OCI-M1 (cell line): ENCODE results near the gene ATP8A2.
A peak's percentile ranks its signal among the peaks of the same experiment; 100 is the strongest.
"Not testable (repeated sequence)": the region's sequence is repeated elsewhere in the genome, so short reads cannot be mapped to it uniquely, and the experiment has no call there.

Source experiments
- DNase-seq: peaks from one replicate; lab custom pipeline; 2025; lab: John Stamatoyannopoulos, UW

ATP8A2 gene

GRCh38 chr13:25923217-25924085 lies 551.7 kb downstream of the ATP8A2 start:
- no peak for DNase-seq

- DNase-seq: no peak
Observed at GRCh38 chr13:25927363-25927762, 555.6 kb downstream of the ATP8A2 start.

- no peak for DNase-seq
Observed at GRCh38 chr13:25927932-25928331, 556.2 kb downstream of the ATP8A2 start.

DNA sequence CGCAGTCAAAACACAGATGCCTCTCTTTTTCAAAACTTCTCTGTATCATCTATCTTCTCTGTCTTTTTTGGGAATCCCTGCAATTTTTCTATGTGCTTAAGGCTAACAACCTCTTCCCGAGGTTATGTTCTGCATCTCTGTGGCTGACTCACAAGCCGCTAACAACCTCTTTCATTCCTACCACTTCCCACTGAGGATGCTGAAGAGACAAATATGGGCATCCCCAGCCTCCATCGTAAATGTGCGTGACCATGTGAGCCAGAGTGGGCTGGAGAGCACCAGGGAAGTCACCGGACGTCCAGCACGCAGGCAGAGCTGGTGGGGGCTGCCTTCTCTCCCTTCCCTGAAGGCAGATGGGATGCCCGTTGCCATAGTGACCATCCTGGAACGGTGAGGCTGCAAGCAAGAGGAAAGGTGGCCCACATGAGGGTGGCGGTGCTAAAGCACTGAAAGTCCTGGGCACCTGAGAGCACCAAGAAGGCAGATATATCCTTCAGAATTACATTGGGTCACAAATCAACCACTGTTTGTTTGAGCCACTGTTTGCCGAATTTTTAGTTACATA lies 557.2 kb downstream of the ATP8A2 start:
- DNase-seq: no peak

- no peak for DNase-seq
Observed at GRCh38 chr13:25929816-25930215, 558.0 kb downstream of the ATP8A2 start.

DNA sequence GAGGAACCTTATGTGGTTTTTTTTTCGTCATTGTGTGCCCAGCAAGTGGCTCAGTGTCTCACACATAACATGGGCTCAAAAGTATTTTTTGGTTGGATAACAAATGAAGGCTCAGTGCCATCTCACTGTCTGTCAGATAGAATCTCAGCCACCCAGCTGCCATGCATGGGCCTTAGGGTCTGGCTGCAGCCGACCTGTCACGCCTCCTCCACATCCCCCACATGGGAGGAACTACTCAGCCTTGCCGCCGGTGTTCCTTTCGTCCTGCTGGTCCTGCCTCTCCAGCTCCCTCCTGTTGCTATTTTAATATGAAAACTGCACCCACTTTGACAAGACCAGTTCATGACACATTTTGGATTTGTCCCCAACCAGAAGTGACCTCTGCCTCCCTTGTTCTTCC lies 558.9 kb downstream of the ATP8A2 start:
- DNase-seq: no peak

DNA sequence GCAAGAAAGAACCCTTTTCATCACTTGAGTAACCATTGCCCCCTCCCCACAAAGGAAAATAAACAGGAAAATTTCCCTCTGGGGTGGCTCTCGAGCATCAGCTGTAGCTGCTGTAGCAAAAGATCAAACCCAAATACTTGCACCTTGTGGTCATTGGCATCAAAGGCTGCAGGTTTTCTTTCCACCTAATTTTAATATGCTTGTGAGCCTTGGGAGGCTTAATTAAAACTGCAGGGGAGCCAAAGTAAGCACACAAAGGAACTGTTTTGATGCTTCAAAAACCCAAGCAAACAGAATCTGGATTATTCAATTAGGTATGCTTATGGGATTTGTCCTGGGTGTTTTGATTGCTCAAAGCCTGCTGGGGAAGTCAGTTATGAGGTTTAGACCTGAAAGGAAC lies 560.6 kb downstream of the ATP8A2 start:
- no peak for DNase-seq

- no peak for DNase-seq
Observed at GRCh38 chr13:25933520-25933919, 561.7 kb downstream of the ATP8A2 start.

GRCh38 chr13:25934127-25934526 lies 562.4 kb downstream of the ATP8A2 start:
- no peak for DNase-seq

GRCh38 chr13:25939961-25940687 lies 568.4 kb downstream of the ATP8A2 start:
- no peak for DNase-seq

GRCh38 chr13:25943081-25943480 lies 571.3 kb downstream of the ATP8A2 start:
- peak; percentile 0 for DNase-seq

DNA sequence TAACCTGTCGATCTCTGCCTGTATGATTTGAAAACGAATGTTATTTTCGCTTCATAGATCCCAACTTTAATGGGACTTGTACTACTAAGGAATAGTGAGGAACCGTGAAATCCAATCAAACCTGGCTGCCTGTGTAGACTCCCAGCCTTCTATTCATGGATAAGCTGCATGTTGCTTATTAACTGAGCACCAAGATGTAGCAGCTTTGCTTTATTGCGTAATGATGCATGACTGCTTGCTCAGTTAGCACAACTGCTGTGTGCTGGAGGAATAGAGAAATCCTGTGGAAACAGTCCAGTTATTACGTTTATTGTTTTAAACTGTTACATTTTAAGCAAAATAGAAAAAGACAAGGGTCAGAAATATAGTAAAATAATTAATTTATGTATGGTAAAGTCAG lies 571.9 kb downstream of the ATP8A2 start:
- DNase-seq: no peak

DNA sequence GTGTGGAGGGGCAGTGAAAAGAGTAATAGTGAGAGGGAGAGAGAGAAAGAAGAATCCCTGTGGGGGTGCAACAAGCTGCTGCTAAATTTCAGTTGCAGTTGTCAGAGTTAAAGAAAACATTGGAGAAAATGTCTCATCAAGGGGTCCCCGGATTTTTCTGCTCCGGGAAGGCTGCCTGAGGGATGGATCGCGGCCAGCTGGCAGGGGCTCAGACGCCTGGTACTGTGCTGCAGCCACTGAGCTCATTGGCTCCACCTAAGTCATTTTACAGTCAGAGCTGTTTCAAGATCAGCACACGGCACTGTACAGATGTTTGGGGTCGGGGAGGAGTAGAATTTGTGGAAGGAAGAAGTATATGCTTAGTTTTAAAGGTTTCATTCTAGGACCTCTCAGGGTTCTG lies 573.8 kb downstream of the ATP8A2 start:
- DNase-seq: no peak

DNA sequence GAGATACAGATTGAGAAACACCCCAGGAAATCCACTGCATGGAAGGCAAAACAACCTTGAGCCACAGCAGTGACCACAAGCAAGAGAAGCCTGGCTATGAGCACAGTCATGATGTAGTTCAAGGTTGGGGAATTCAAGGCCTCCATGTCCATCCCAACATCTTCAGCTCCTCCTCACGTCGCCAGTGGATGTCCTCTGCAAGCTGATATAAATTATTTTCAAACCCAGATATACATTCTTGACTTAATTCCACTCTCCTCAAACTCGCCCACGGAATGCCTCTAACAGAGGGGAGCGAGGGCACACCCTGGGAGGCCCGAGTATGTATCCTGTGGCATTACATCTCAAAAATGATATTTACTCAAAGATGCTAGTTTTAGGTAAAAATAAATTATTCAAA lies 574.5 kb downstream of the ATP8A2 start:
- DNase-seq: no peak

DNA sequence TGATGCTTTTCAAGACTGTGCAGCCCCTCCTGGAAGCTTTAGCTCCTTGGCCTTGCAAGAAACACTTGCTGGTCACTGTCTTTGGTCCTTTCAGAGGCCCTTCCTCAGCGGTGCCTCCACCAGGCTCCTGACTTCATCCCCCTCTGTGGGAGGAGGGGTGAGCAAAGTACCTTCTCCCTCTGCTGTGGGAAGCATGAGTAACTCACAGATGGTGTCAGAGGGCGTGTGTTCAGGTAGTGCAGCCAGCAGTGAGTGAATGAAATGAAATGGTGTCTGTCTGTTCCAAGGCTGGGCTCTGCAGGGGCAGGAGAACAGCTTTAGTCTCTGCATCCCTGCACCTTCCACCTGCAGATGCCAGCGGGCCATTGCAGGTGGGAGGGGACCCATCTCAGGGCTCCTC lies 577.1 kb downstream of the ATP8A2 start:
- DNase-seq: no peak

- DNase-seq: no peak
Observed at GRCh38 chr13:25951831-25952230, 580.1 kb downstream of the ATP8A2 start.

- not testable (repeated sequence) for DNase-seq
Observed at GRCh38 chr13:25954080-25954479, 582.3 kb downstream of the ATP8A2 start.

DNA sequence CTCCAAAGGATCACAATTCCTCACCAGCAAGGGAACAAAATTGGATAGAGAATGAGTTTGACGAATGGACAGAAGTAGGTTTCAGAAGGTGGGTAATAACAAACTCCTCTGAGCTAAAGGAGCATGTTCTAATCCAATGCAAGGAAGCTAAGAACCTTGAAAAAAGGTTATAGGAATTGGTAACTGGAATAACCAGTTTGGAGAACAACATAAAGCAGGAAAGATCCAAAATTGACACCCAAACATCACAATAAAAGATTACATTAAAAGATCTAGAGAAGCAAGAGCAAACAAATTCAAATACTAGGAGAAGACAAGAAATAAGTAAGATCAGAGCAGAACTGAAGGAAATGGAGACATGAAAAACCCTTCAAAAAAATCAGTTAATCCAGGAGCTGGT lies 583.2 kb downstream of the ATP8A2 start:
- not testable (repeated sequence) for DNase-seq

GRCh38 chr13:25958986-25959385 lies 587.2 kb downstream of the ATP8A2 start:
- no peak for DNase-seq

- no peak for DNase-seq
Observed at GRCh38 chr13:25961294-25961693, 589.5 kb downstream of the ATP8A2 start.

- DNase-seq: no peak
Observed at GRCh38 chr13:25963674-25964073, 591.9 kb downstream of the ATP8A2 start.

DNA sequence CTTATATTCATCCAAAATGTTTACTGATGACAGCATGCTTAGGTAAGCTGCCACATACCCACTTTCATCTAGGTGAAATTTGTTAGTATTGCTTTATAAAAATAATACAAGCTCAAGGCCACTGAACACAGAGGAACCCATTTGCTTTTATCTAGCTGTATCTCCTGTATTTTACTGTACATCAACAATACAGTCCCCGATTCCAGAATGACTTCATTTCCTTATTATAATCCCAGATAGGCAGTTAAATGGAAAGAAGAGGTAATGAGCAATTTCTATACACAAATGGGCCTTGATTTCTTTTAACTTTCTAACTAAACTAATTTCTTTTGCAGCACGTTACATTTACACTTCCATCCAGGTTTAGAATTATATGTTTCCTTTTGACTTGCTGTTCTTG lies 593.8 kb downstream of the ATP8A2 start:
- DNase-seq: no peak

GRCh38 chr13:25966086-25966485 lies 594.3 kb downstream of the ATP8A2 start:
- peak; percentile 44 for DNase-seq
